CD4-positive, alpha-beta memory T cell (primary cell): ENCODE measurements around the gene PBLD. TPM values are rescaled to one million over a fixed set of nuclear protein-coding genes. Genes with fewer than 3 reads are reported as not detected.
"Not testable (repeated sequence)": the region's sequence is repeated elsewhere in the genome, so short reads cannot be mapped to it uniquely, and the experiment has no call there.

Experiments
- CTCF ChIA-PET: fragments of 350-600 bp; sonication (Branson Sonifier 250); formaldehyde crosslinking; loops from one replicate; lab custom pipeline; 2021; ENCODE audit warnings: inconsistent platforms; ENCODE audit not compliant: partially characterized antibody; lab: Charles Lee
- POLR2A ChIA-PET: fragments of 350-600 bp; sonication (Branson Sonifier 250); formaldehyde crosslinking; loops from one replicate; lab custom pipeline; 2021; ENCODE audit not compliant: partially characterized antibody; lab: Charles Lee
- DNase-seq, 5 donors: peaks; one replicate each; pipeline versions ENCODE4 v3.0.0 to v3.0.0-alpha.2; 2020 to 2022; ENCODE audit warnings: mixed read lengths in 1 of 5
- H3K27ac ChIP-seq: one replicate; pipeline ENCODE4 v1.7.0; 2013; ENCODE audit warnings: low read depth, low read length
- H3K27me3 ChIP-seq: 2 replicates; pipeline ENCODE4 v1.7.0; 2013; ENCODE audit warnings: mild to moderate bottlenecking, low read length, moderate library complexity; ENCODE audit not compliant: insufficient read depth
- H3K36me3 ChIP-seq: 2 replicates; pipeline ENCODE4 v1.7.0; 2013; ENCODE audit warnings: mild to moderate bottlenecking, low read length, moderate library complexity; ENCODE audit not compliant: insufficient read depth
- H3K4me1 ChIP-seq: 2 replicates; pipeline ENCODE4 v1.7.0; 2013; ENCODE audit warnings: mild to moderate bottlenecking, low read length, moderate library complexity; ENCODE audit not compliant: insufficient read depth
- H3K4me3 ChIP-seq, 2 donors: one replicate each; pipeline ENCODE4 v1.7.0; 2013; ENCODE audit warnings: low read length in 2 of 2, mild to moderate bottlenecking in 1 of 2
- H3K9me3 ChIP-seq, 2 donors: one replicate each; pipeline ENCODE4 v1.7.0; 2013; ENCODE audit warnings: low read length in 2 of 2, control low read depth in 1 of 2; ENCODE audit not compliant: control insufficient read depth in 1 of 2
- H3K27ac Mint-ChIP-seq, 7 donors: one replicate each; pipeline ENCODE4 v1.8.0; 2020 to 2021; ENCODE audit warnings: mixed read lengths in 7 of 7, mild to moderate bottlenecking in 6 of 7, inconsistent platforms in 3 of 7, moderate library complexity in 3 of 7
- H3K27me3 Mint-ChIP-seq, 2 donors: one replicate each; pipeline ENCODE4 v1.8.0; 2020 to 2021; ENCODE audit warnings: mixed read lengths in 2 of 2
- H3K36me3 Mint-ChIP-seq, 2 donors: one replicate each; pipeline ENCODE4 v1.8.0; 2020 to 2021; ENCODE audit warnings: mixed read lengths in 2 of 2, inconsistent platforms in 1 of 2, mild to moderate bottlenecking in 1 of 2
- H3K4me1 Mint-ChIP-seq, 4 donors: one replicate each; pipeline ENCODE4 v1.8.0; 2020 to 2021; ENCODE audit warnings: mixed read lengths in 4 of 4, mild to moderate bottlenecking in 1 of 4
- H3K4me3 Mint-ChIP-seq, 8 donors: one replicate each; pipeline ENCODE4 v1.8.0; 2020 to 2021; ENCODE audit warnings: mixed read lengths in 8 of 8, mild to moderate bottlenecking in 7 of 8, moderate library complexity in 6 of 8, inconsistent platforms in 3 of 8
- H3K9me3 Mint-ChIP-seq, 8 donors: one replicate each; pipeline ENCODE4 v1.8.0; 2020 to 2021; ENCODE audit warnings: mixed read lengths in 8 of 8, mild to moderate bottlenecking in 5 of 8, inconsistent platforms in 3 of 8, moderate library complexity in 1 of 8
- intact Hi-C: fragments of 100-400 bp; cut with micrococcal nuclease; formaldehyde crosslinking; loops from one replicate; pipeline ENCODE4 v1.15.1; 2023
- polyA plus RNA-seq, 2 donors: library from polyadenylated mRNA; unstranded; fragments of 300-500 nt; fragmentation: Illumina TruSeq; gene quantifications; one replicate each; pipeline ENCODE4 v1.2.3, GENCODE V29; 2021
- total RNA-seq, 2 experiments: library from RNA; stranded (reverse); gene quantifications; one replicate each; pipeline ENCODE4 v1.2.3, GENCODE V29; 2021

The PBLD gene
- total and polyA plus RNA-seq, 4 experiments from 2014 or later: 1.0 to 3.0 (median 2.3) TPM

DNA sequence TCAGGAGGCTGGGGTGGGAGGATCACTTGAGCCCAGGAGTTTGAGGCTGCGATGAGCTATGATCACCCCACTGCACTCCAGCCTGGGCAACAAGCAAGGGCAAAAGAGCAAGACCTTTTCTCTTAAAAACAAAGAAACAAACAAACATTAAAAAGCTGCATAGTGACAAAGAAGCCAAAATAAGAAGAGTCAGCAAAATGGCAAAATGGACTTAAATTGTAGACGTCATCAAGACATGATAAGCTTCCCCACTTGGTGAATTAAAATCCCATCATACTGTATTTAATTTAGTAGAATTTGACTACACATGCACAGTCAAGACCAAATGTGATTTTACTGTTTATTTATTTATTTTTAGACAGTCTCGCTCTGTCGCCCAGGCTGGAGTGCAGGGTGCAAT is 52.0 kb downstream of the PBLD start:
- POLR2A ChIA-PET: no interaction called here

DNA sequence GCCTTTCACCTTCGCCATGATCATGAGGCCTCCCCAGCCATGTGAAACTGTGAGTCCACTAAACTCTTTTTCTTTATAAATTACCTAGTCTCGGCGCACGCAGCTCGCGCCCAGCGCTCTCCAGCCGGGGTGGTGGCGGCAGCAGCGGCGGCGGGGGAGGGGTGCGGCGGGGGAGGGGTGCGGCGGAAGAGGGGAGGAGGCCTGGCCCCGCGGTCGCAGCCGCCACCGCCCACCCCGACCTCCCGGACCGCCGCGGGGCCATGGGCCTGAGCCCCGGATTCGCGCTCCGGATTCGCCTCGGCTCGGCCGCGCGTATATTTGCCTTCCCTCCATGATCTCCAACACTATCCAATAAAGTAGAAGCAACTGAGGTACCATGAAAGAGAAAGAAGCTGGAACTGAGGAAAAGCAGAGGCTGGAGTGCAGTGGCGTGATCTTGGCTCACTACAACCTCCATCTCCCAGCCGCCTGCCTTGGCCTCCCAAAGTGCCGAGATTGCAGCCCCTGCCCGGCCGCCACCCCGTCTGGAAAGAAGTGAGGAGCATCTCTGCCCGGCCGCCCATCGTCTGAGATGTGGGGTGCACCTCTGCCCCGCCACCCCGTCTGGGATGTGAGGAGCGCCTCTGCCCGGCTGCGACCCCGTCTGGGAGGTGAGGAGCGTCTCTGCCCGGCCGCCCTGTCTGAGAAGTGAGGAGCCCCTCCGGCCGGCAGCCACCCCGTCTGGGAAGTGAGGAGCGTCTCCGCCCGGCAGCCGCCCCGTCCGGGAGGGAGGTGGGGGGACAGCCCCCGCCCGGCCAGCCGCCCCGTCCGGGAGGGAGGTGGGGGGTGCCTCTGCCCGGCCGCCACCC is 53.6 kb downstream of the PBLD start:
- H3K9me3 ChIP-seq, H3K4me3 Mint-ChIP-seq, H3K4me1 ChIP-seq, H3K4me1 Mint-ChIP-seq, intact Hi-C loops, H3K27me3 ChIP-seq, CTCF ChIA-PET, DNase-seq, H3K27me3 Mint-ChIP-seq, H3K27ac ChIP-seq, POLR2A ChIA-PET, H3K36me3 ChIP-seq, H3K27ac Mint-ChIP-seq, H3K4me3 ChIP-seq, H3K36me3 Mint-ChIP-seq: not testable (repeated sequence)
- peaks cover 3 to 34% (median 19%) of the 10 kb centered on the region in 8 donors for H3K9me3 Mint-ChIP-seq

More for the DNA sequence above, 52.0 kb downstream of the PBLD start:
- H3K27me3 ChIP-seq: no peaks in the 10 kb centered on the region
- H3K27me3 Mint-ChIP-seq: no peaks in the 10 kb centered on the region
- H3K36me3 ChIP-seq: no peaks in the 10 kb centered on the region
- H3K36me3 Mint-ChIP-seq: peaks cover 3 to 4% of the 10 kb centered on the region in 2 donors
- H3K9me3 ChIP-seq: peaks cover 0 to 6% of the 10 kb centered on the region in 2 donors
- H3K27ac Mint-ChIP-seq: no peak overlapping the region
- H3K4me3 Mint-ChIP-seq: no peak overlapping the region
- H3K9me3 Mint-ChIP-seq: peaks cover 3 to 34% (median 19%) of the 10 kb centered on the region in 8 donors
- H3K4me1 ChIP-seq: no peaks in the 10 kb centered on the region
- DNase-seq: no peak
- intact Hi-C loops: no loop called here
- CTCF ChIA-PET: no interaction called here
- no peak overlapping the region for H3K4me3 ChIP-seq
- no peak overlapping the region for H3K27ac ChIP-seq
- H3K4me1 Mint-ChIP-seq: no peaks in the 10 kb centered on the region

DNA sequence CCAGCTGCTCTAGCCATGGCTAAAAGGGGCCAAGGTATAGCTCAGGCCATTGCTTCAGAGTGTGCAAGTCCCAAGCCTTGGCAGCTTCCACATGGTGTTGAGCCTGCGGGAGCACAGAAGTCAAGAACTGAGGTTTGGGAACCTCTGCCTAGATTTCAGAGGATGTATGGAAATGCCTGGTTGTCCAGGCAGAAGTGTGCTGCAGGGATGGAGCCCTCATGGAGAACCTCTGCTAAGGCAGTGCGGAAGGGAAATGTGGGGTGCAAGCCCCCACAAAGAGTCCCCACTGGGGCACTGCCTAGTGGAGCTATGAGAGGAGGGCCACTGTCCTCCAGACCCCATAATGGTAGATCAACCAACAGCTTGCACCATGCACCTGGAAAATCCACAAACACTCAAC is 54.9 kb downstream of the PBLD start:
- H3K27me3 Mint-ChIP-seq, H3K4me1 Mint-ChIP-seq, H3K36me3 Mint-ChIP-seq, intact Hi-C loops, H3K36me3 ChIP-seq, H3K27ac ChIP-seq, H3K4me1 ChIP-seq, H3K27me3 ChIP-seq, POLR2A ChIA-PET, H3K27ac Mint-ChIP-seq, H3K9me3 ChIP-seq, H3K4me3 ChIP-seq, CTCF ChIA-PET, H3K4me3 Mint-ChIP-seq, DNase-seq: not testable (repeated sequence)
- peaks cover 3 to 34% (median 19%) of the 10 kb centered on the region in 8 donors for H3K9me3 Mint-ChIP-seq

DNA sequence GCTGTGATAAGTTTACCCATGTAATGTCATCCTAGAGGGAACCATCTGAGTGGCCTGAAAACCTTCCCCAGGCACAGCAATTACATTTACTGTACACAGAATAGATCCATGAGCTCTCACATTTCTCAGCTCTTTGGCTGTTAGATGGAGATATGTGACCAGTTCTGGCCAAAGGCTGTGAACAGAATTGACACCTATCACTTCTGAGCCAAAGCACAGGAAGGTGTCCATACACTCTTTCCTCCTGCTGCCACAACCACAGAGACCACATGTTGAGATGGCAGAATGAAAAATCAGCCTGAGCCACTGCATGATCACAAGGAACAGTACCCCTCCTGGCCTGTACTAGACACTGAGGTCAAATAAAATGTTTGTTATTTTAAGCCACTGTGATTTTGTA is 56.5 kb downstream of the PBLD start:
- Mint-ChIP-seq H3K4me1 (no peaks in the 10 kb centered on the region), H3K27me3 (peaks cover 0 to under 1% of the 10 kb centered on the region in 2 donors), H3K4me3 (no peak overlapping the region), H3K27ac (no peak overlapping the region), H3K9me3 (peaks cover 3 to 34% (median 19%) of the 10 kb centered on the region in 8 donors), H3K36me3 (peaks cover 3 to 4% of the 10 kb centered on the region in 2 donors)
- Histone ChIP-seq H3K27me3 (no peaks in the 10 kb centered on the region), H3K4me1 (no peaks in the 10 kb centered on the region), H3K36me3 (no peaks in the 10 kb centered on the region), H3K9me3 (peaks cover 0 to 6% of the 10 kb centered on the region in 2 donors), H3K4me3 (no peak overlapping the region), H3K27ac (no peak overlapping the region)
- POLR2A ChIA-PET: no interaction called here
- intact Hi-C loops: no loop called here
- CTCF ChIA-PET: no interaction called here
- no peak for DNase-seq

DNA sequence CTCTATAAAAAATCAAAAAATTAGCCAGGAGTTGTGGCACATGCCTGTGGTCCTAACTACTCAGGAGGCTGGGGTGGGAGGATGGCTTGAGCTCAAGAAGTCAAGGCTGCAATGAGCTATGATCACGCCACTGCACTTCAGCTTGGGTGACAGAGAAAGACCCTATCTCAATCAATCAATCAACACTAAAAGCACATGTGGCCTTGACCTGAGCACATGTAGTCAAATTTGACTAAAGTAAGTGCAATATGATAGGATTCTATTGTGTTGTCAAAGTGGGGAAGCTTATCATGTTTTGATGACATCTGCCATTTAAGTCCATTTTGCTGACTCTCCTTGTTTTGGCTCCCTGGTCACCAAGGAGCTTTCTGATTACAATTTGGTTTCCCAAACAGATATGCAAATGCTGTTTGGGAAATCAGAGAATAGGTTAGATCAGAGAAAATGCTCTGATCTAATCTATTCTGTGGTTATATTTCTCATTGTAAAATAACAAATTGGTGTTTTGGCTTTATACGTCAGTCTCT is 57.1 kb downstream of the PBLD start:
- no peak overlapping the region for H3K27ac Mint-ChIP-seq
- H3K36me3 Mint-ChIP-seq: peaks cover 3 to 4% of the 10 kb centered on the region in 2 donors
- Histone ChIP-seq H3K27ac (no peak overlapping the region), H3K4me1 (no peaks in the 10 kb centered on the region), H3K27me3 (no peaks in the 10 kb centered on the region), H3K4me3 (no peak overlapping the region), H3K9me3 (peaks cover 0 to 6% of the 10 kb centered on the region in 2 donors), H3K36me3 (no peaks in the 10 kb centered on the region)
- no peaks in the 10 kb centered on the region for H3K4me1 Mint-ChIP-seq
- intact Hi-C loops: no loop called here
- peaks cover 0 to 2% of the 10 kb centered on the region in 2 donors for H3K27me3 Mint-ChIP-seq
- CTCF ChIA-PET: no interaction called here
- POLR2A ChIA-PET: no interaction called here
- DNase-seq: no peak
- peaks cover 3 to 34% (median 19%) of the 10 kb centered on the region in 8 donors for H3K9me3 Mint-ChIP-seq
- no peak overlapping the region for H3K4me3 Mint-ChIP-seq

DNA sequence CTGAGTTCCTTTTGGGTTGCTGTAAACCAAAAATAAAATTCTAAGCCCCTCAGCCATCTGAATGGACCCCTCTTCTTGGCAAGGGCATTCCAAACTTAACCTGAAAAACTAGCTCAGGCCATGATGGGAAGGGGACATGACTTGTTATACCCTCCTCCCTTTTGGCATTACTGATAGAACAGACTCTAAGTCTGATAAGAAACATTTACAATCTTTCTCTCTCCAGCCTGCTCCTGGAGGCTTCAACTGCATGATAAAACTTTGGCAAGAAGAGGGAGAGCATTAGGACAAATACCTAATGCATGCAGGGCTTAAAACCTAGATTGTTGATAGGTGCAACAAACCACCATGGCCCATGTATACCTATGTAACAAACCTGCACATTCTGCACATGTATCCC is 59.9 kb downstream of the PBLD start:
- no peak overlapping the region for H3K27ac ChIP-seq
- POLR2A ChIA-PET: no interaction called here
- H3K27ac Mint-ChIP-seq: no peak overlapping the region

DNA sequence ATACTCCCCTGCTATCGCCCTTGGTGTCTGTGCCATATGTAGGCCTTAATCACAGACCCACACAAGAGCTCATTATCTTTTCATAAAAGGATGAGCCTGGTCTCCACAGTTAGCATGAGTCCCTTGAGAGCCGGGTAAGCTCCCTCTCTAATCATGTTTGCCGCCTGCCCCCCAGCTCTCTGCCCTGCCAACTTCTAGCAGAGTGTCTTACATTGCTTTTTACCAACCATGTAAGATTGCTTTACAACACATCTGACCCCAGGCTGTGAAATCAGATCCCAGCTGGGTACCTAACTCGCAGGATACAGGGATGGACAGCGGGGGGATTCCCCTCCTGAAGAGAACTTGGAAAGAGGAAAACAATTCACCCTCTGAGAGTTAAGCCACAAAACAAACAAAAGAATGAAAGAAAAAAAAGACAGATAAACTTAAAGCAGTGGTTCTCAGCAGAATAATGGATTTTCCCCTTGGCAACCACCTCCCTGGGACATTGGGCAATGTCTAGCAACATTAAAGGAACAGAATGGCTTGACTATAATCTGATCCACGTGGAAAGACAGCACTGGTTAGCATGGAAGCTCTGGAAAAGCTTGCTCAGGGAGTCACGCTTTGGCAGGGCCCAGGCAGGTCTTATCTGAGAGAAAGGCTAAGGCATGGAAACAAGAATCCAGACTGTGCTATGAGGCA is 61.4 kb downstream of the PBLD start:
- H3K4me1 ChIP-seq: no peaks in the 10 kb centered on the region
- CTCF ChIA-PET: no interaction called here

More for the DNA sequence above, 59.9 kb downstream of the PBLD start:
- Mint-ChIP-seq H3K36me3 (peaks cover 3 to 4% of the 10 kb centered on the region in 2 donors), H3K4me1 (no peaks in the 10 kb centered on the region), H3K27me3 (peaks cover 8 to 11% of the 10 kb centered on the region in 2 donors), H3K4me3 (no peak overlapping the region), H3K9me3 (peaks cover 3 to 19% (median 14%) of the 10 kb centered on the region in 8 donors)
- no peaks in the 10 kb centered on the region for H3K4me1 ChIP-seq
- H3K4me3 ChIP-seq: no peak overlapping the region
- no peaks in the 10 kb centered on the region for H3K27me3 ChIP-seq
- DNase-seq: no peak
- H3K36me3 ChIP-seq: no peaks in the 10 kb centered on the region
- peaks cover 0 to 3% of the 10 kb centered on the region in 2 donors for H3K9me3 ChIP-seq
- intact Hi-C loops: no loop called here
- CTCF ChIA-PET: no interaction called here

More for the DNA sequence above, 61.4 kb downstream of the PBLD start:
- no peaks in the 10 kb centered on the region for H3K36me3 ChIP-seq
- H3K9me3 ChIP-seq: no peaks in the 10 kb centered on the region
- H3K27ac Mint-ChIP-seq: no peak overlapping the region
- H3K4me3 Mint-ChIP-seq: no peak overlapping the region
- H3K27me3 Mint-ChIP-seq: peaks cover 8 to 11% of the 10 kb centered on the region in 2 donors
- H3K4me3 ChIP-seq: no peak overlapping the region
- no peaks in the 10 kb centered on the region for H3K4me1 Mint-ChIP-seq
- H3K9me3 Mint-ChIP-seq: peaks cover 1 to 7% (median 4%) of the 10 kb centered on the region in 8 donors
- no peaks in the 10 kb centered on the region for H3K36me3 Mint-ChIP-seq
- no peaks in the 10 kb centered on the region for H3K27me3 ChIP-seq
- H3K27ac ChIP-seq: no peak overlapping the region
- POLR2A ChIA-PET: no interaction called here
- no peak for DNase-seq
- intact Hi-C loops: no loop called here
